ENCODE data around the gene DYRK3.

DNA sequence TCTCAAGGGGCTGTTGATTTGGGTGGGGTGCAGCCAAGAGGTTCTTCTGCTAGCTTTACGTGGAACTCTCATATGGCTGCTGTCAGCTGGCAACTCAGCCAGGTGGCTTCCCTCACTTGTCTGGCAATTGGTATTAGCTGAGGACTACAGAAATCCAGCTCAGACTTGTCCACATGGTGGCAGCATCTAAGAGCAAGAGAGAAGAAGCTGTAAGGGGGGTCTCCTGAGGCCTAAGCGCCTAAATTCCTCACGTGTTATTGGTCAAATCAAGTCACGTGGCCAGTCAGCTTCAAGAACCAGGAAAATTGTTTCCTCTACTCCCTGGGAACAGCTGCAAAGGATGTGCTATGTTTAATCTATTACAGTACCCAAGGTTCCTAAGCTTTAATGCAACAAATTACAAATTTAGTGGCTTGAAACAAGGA lies 4.2 kb upstream of the DYRK3 start:
- TF ChIP-seq, protein P1, sequence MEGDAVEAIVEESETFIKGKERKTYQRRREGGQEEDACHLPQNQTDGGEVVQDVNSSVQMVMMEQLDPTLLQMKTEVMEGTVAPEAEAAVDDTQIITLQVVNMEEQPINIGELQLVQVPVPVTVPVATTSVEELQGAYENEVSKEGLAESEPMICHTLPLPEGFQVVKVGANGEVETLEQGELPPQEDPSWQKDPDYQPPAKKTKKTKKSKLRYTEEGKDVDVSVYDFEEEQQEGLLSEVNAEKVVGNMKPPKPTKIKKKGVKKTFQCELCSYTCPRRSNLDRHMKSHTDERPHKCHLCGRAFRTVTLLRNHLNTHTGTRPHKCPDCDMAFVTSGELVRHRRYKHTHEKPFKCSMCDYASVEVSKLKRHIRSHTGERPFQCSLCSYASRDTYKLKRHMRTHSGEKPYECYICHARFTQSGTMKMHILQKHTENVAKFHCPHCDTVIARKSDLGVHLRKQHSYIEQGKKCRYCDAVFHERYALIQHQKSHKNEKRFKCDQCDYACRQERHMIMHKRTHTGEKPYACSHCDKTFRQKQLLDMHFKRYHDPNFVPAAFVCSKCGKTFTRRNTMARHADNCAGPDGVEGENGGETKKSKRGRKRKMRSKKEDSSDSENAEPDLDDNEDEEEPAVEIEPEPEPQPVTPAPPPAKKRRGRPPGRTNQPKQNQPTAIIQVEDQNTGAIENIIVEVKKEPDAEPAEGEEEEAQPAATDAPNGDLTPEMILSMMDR (IDR thresholded peaks at IDR 0.05), result peak in 2 of 4 experiments; percentile 30 to 51
- TF ChIP-seq POLR2AphosphoS5 (IDR thresholded peaks at IDR 0.05) (peak; percentile 6), POLR2A (IDR thresholded peaks at IDR 0.05) (no peak)
